Fibroblast of the conjunctiva (primary cell): Measurements from ENCODE around the gene OR2V2.

Source experiments
- DNase-seq: peaks from one replicate; pipeline ENCODE4 v3.0.0-alpha.2; 2010; ENCODE audit warnings: low read depth

OR2V2 gene

GRCh38 chr5:181145133-181145532, 2.3 kb upstream of the OR2V2 start:
- no peak for DNase-seq

- no peak for DNase-seq
These were observed 2.0 kb downstream of the OR2V2 start for GRCh38 chr5:181149355-181149754.

GRCh38 chr5:181149806-181150733, 2.7 kb downstream of the OR2V2 start:
- DNase-seq = no peak

- DNase-seq = no peak
These were observed 3.8 kb downstream of the OR2V2 start for GRCh38 chr5:181151146-181151545.

- no peak for DNase-seq
These were observed 5.0 kb downstream of the OR2V2 start for GRCh38 chr5:181152406-181152805.

GRCh38 chr5:181153814-181154213, 6.4 kb downstream of the OR2V2 start:
- DNase-seq = no peak

- DNase-seq = no peak
These were observed 9.4 kb downstream of the OR2V2 start for GRCh38 chr5:181156758-181157157.

GRCh38 chr5:181158869-181159268, 11.5 kb downstream of the OR2V2 start:
- no peak for DNase-seq

- peak; percentile 52 for DNase-seq
These were observed 12.1 kb downstream of the OR2V2 start for GRCh38 chr5:181159286-181160151.

- peak; percentile 20 for DNase-seq
These were observed 12.9 kb downstream of the OR2V2 start for GRCh38 chr5:181160152-181160754.

- DNase-seq = peak; percentile 57
These were observed 13.6 kb downstream of the OR2V2 start for GRCh38 chr5:181160755-181161533.

GRCh38 chr5:181161534-181162175, 14.3 kb downstream of the OR2V2 start:
- DNase-seq = no peak

- DNase-seq = no peak
These were observed 16.2 kb downstream of the OR2V2 start for GRCh38 chr5:181163487-181164075.

- peak; percentile 20 for DNase-seq
These were observed 16.9 kb downstream of the OR2V2 start for GRCh38 chr5:181164076-181164952.

- DNase-seq = no peak
These were observed 19.7 kb downstream of the OR2V2 start for GRCh38 chr5:181166812-181167733.

- no peak for DNase-seq
These were observed 20.6 kb downstream of the OR2V2 start for GRCh38 chr5:181167814-181168488.

- no peak for DNase-seq
These were observed 21.3 kb downstream of the OR2V2 start for GRCh38 chr5:181168595-181169118.
